Suprapubic skin (tissue), 4 donors: ENCODE data around the gene DPM3. TPM values are rescaled to one million over a fixed set of nuclear protein-coding genes. Genes with fewer than 3 reads are reported as not detected.
"Not testable (repeated sequence)": the region's sequence is repeated elsewhere in the genome, so short reads cannot be mapped to it uniquely, and the experiment has no call there.

ENCODE experiments used
- DNase-seq, 2 donors: peaks; one replicate each; pipeline ENCODE4 v3.0.0-alpha.2; 2019; ENCODE audit warnings: low spot score in 2 of 2
- H3K27ac ChIP-seq: fragments of 200-600 bp; sonication (generic); one replicate; pipeline ENCODE4 v1.5.1; 2019
- H3K27me3 ChIP-seq: fragments of 200-600 bp; sonication (generic); one replicate; pipeline ENCODE4 v1.5.1; 2019
- H3K36me3 ChIP-seq: fragments of 200-600 bp; sonication (generic); one replicate; pipeline ENCODE4 v1.5.1; 2019
- H3K4me1 ChIP-seq: fragments of 200-600 bp; sonication (generic); one replicate; pipeline ENCODE4 v1.5.1; 2019
- H3K4me3 ChIP-seq: fragments of 200-600 bp; sonication (generic); one replicate; pipeline ENCODE4 v1.5.1; 2019; ENCODE audit warnings: mild to moderate bottlenecking
- H3K9me3 ChIP-seq: fragments of 200-600 bp; sonication (generic); one replicate; pipeline ENCODE4 v1.5.1; 2019
- CTCF ChIP-seq, 2 donors: fragments of 200-600 bp in 1 of 2; fragments of 450-650 bp in 1 of 2; sonication (generic) in 1 of 2; IDR thresholded peaks; one replicate each; pipeline ENCODE4 v1.5.1; 2016 to 2019; ENCODE audit warnings: antibody characterized with exemption in 2 of 2, mild to moderate bottlenecking in 1 of 2, moderate library complexity in 1 of 2
- EP300 ChIP-seq: sonication (generic); formaldehyde crosslinking; IDR thresholded peaks from one replicate; pipeline ENCODE4 v1.6.1; 2017; ENCODE audit warnings: antibody characterized with exemption
- POLR2A ChIP-seq, 2 donors: fragments of 450-650 bp; IDR thresholded peaks; one replicate each; pipeline ENCODE4 v1.6.1; 2017; ENCODE audit warnings: antibody characterized with exemption in 2 of 2, mild to moderate bottlenecking in 2 of 2, moderate library complexity in 2 of 2
- POLR2AphosphoS5 ChIP-seq, 3 donors: sonication (generic); formaldehyde crosslinking; IDR thresholded peaks; one replicate each; pipeline ENCODE4 v1.6.1; 2017; ENCODE audit warnings: antibody characterized with exemption in 3 of 3
- WGBS: methylation state at CpG from one replicate; pipeline ENCODE4 v1.1.5; 2018; 5-methylcytosine and 5-hydroxymethylcytosine counted together
- total RNA-seq, 4 donors: library from RNA; depleted of rRNA; stranded (reverse); fragments of >200 nt; gene quantifications; one replicate each; pipeline ENCODE4 v1.1.0, GENCODE V29; 2016

Gene DPM3
- total RNA-seq, 4 donors from 2014 or later, result 23.7 to 43.7 (median 30.2) TPM

- DNase-seq, result peak in 1 of 2 donors; percentile 38
- Histone ChIP-seq H3K9me3 (no peaks in the 10 kb centered on the region), H3K4me1 (peaks cover 42% of the 10 kb centered on the region), H3K4me3 (no peak overlapping the region), H3K27ac (no peak overlapping the region), H3K36me3 (peaks cover 21% of the 10 kb centered on the region), H3K27me3 (peaks cover 15% of the 10 kb centered on the region)
- TF ChIP-seq POLR2A (IDR thresholded peaks at IDR 0.05) (no peak), CTCF (IDR thresholded peaks at IDR 0.05) (no peak), POLR2AphosphoS5 (IDR thresholded peaks at IDR 0.05) (no peak), EP300 (no peak)
- 93% methylated on average over 7 of the region's 7 CpGs for WGBS
Measured at GRCh38 chr1:155170806-155171205, 30.5 kb upstream of the DPM3 start.

- DNase-seq, result peak in 1 of 2 donors; percentile 32
- Histone ChIP-seq H3K36me3 (peaks cover 21% of the 10 kb centered on the region), H3K27me3 (peaks cover 13% of the 10 kb centered on the region), H3K4me1 (peaks cover 42% of the 10 kb centered on the region), H3K27ac (no peak overlapping the region), H3K9me3 (no peaks in the 10 kb centered on the region), H3K4me3 (no peak overlapping the region)
- TF ChIP-seq CTCF (IDR thresholded peaks at IDR 0.05), result no peak
- no peak for TF ChIP-seq EP300
- no peak for TF ChIP-seq POLR2A (IDR thresholded peaks at IDR 0.05)
- TF ChIP-seq POLR2AphosphoS5 (IDR thresholded peaks at IDR 0.05), result no peak
- 94% methylated on average over 2 of the region's 2 CpGs for WGBS
Measured at GRCh38 chr1:155170101-155170785, 29.9 kb upstream of the DPM3 start.

GRCh38 chr1:155169541-155169940 is 29.2 kb upstream of the DPM3 start:
- peaks cover 40% of the 10 kb centered on the region for H3K4me1 ChIP-seq
- no peak overlapping the region for H3K27ac ChIP-seq

GRCh38 chr1:155168456-155169210 is 28.3 kb upstream of the DPM3 start:
- 83% methylated on average over 10 of the region's 10 CpGs for WGBS
- TF ChIP-seq POLR2AphosphoS5 (IDR thresholded peaks at IDR 0.05), result no peak
- TF ChIP-seq CTCF (IDR thresholded peaks at IDR 0.05), result no peak
- no peak for TF ChIP-seq POLR2A (IDR thresholded peaks at IDR 0.05)
- TF ChIP-seq EP300, result no peak
- H3K36me3 ChIP-seq, result peaks cover 21% of the 10 kb centered on the region
- DNase-seq, result peak in 1 of 2 donors; percentile 12
- H3K4me3 ChIP-seq, result no peak overlapping the region
- H3K27ac ChIP-seq, result no peak overlapping the region
- H3K4me1 ChIP-seq, result peaks cover 31% of the 10 kb centered on the region
- H3K9me3 ChIP-seq, result no peaks in the 10 kb centered on the region
- no peaks in the 10 kb centered on the region for H3K27me3 ChIP-seq

More at GRCh38 chr1:155169541-155169940, 29.2 kb upstream of the DPM3 start:
- DNase-seq, result peak in 1 of 2 donors; percentile 29
- no peak for TF ChIP-seq POLR2AphosphoS5 (IDR thresholded peaks at IDR 0.05)
- no peak for TF ChIP-seq POLR2A (IDR thresholded peaks at IDR 0.05)
- no peak for TF ChIP-seq EP300
- TF ChIP-seq CTCF (IDR thresholded peaks at IDR 0.05), result no peak
- Histone ChIP-seq H3K27me3 (peaks cover 8% of the 10 kb centered on the region), H3K9me3 (no peaks in the 10 kb centered on the region), H3K4me3 (no peak overlapping the region), H3K36me3 (peaks cover 21% of the 10 kb centered on the region)
- WGBS, result 59% methylated on average over 5 of the region's 5 CpGs

GRCh38 chr1:155168105-155168445 is 27.7 kb upstream of the DPM3 start:
- 37% methylated on average over 4 of the region's 4 CpGs for WGBS
- H3K4me3 ChIP-seq, result not testable (repeated sequence)

More at GRCh38 chr1:155168105-155168445, 27.7 kb upstream of the DPM3 start:
- Histone ChIP-seq H3K4me1 (peaks cover 26% of the 10 kb centered on the region), H3K36me3 (peaks cover 21% of the 10 kb centered on the region)
- H3K9me3 ChIP-seq, DNase-seq, H3K27me3 ChIP-seq, H3K27ac ChIP-seq: not testable (repeated sequence)
